Osteocyte (in vitro differentiated cells): ENCODE data around the gene KRTAP10-12. TPM values are rescaled to one million over a fixed set of nuclear protein-coding genes. Genes with fewer than 3 reads are reported as not detected.

Source experiments
- DNase-seq: peaks from one replicate; pipeline ENCODE4 v3.0.0; 2021; ENCODE audit warnings: mixed read lengths; ENCODE audit not compliant: unreplicated experiment; ENCODE audit errors: extremely low spot score
- H3K27ac Mint-ChIP-seq: one replicate; pipeline ENCODE4 v1.8.0; 2021; ENCODE audit warnings: mild to moderate bottlenecking, mixed read lengths; ENCODE audit not compliant: unreplicated experiment
- H3K27me3 Mint-ChIP-seq: one replicate; pipeline ENCODE4 v1.8.0; 2021; ENCODE audit warnings: mixed read lengths; ENCODE audit not compliant: unreplicated experiment
- H3K36me3 Mint-ChIP-seq: one replicate; pipeline ENCODE4 v1.8.0; 2021; ENCODE audit warnings: mixed read lengths; ENCODE audit not compliant: unreplicated experiment
- H3K4me1 Mint-ChIP-seq: one replicate; pipeline ENCODE4 v1.8.0; 2021; ENCODE audit warnings: mixed read lengths; ENCODE audit not compliant: unreplicated experiment
- H3K4me3 Mint-ChIP-seq: one replicate; pipeline ENCODE4 v1.8.0; 2021; ENCODE audit warnings: mild to moderate bottlenecking, moderate library complexity, mixed read lengths; ENCODE audit not compliant: unreplicated experiment
- H3K9me3 Mint-ChIP-seq: one replicate; pipeline ENCODE4 v1.8.0; 2021; ENCODE audit warnings: mixed read lengths; ENCODE audit not compliant: unreplicated experiment
- CTCF ChIP-seq: fragments of 200-600 bp; sonication (generic); IDR thresholded peaks from 2 replicates; pipeline ENCODE4 v1.5.0; 2021; ENCODE audit warnings: antibody characterized with exemption, mild to moderate bottlenecking, moderate library complexity
- total RNA-seq: library from RNA; stranded (reverse); gene quantifications from 2 replicates; pipeline ENCODE4 v1.2.1, GENCODE V29; 2021

KRTAP10-12 gene
- total RNA-seq, 1 donor from 2014 or later = not detected

DNA sequence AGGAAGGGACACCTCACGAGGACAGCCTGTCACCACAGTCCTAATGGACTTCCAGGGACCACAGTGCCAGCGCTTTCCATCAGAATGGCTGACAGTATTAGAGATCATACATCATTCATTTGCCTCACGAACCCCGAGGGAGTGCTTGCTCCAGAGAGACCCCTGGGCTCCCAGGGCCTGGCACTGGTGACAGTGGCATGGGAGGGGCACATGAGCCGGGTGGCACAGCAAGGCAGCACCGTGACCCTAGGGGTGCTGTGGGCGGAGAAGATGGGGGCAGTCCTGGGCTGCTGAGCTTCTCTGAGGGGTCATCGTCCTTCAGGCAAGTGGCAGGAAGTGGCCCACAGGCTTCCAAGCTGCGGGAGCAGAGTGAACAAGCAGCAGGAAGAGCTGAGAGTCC is 30.8 kb downstream of the KRTAP10-12 start:
- Mint-ChIP-seq H3K4me3 (no peak overlapping the region), H3K9me3 (no peaks in the 10 kb centered on the region), H3K27me3 (peaks cover 57% of the 10 kb centered on the region), H3K4me1 (no peaks in the 10 kb centered on the region), H3K36me3 (no peaks in the 10 kb centered on the region), H3K27ac (no peak overlapping the region)
- no peak for TF ChIP-seq CTCF
- peak; percentile 82 for DNase-seq

GRCh38 chr21:44728716-44729115 is 31.7 kb downstream of the KRTAP10-12 start:
- Mint-ChIP-seq H3K36me3 (no peaks in the 10 kb centered on the region), H3K9me3 (no peaks in the 10 kb centered on the region), H3K4me3 (no peak overlapping the region), H3K4me1 (peaks cover 4% of the 10 kb centered on the region), H3K27me3 (peaks cover 57% of the 10 kb centered on the region), H3K27ac (no peak overlapping the region)
- peak; percentile 23 for DNase-seq
- TF ChIP-seq CTCF = no peak

DNA sequence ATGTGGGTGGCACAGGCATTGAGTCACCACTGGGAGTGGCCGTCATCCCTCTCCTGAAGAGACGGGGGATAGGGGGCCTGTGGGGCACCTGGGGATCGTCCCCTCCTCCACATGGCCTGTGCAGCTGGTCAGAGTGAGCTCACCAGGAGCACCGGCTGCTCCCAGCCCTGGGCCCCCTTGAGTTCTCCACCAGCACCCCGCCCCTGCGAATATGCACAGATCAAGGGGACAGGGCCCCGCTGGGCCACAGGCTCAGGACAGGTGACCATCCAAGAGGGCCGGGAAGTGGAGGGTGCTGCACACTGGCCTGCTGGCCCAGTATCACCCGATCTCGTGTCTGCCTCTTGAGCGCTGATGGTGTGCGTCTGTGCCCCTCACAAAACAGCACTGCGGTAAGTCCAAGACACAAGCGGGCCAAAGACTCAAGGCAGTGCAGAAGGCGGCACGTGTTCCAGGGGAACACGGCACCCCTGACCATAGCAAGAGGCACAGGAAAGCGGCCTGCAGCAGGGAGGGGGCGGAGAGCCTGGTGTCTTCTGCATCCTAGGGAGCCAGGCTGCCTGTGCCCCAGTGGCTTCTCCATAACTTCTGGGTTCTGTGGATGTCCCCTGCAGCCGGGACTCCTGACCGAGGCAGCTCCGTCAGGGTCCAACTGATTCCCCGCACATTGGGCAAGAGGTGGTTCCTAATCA is 32.5 kb downstream of the KRTAP10-12 start:
- no peaks in the 10 kb centered on the region for H3K9me3 Mint-ChIP-seq
- H3K4me3 Mint-ChIP-seq = no peak overlapping the region
- no peak for TF ChIP-seq CTCF
- H3K4me1 Mint-ChIP-seq = peaks cover 9% of the 10 kb centered on the region
- H3K27ac Mint-ChIP-seq = no peak overlapping the region
- peak; percentile 80 for DNase-seq
- H3K27me3 Mint-ChIP-seq = peaks cover 52% of the 10 kb centered on the region
- H3K36me3 Mint-ChIP-seq = no peaks in the 10 kb centered on the region

- no peak overlapping the region for H3K4me3 Mint-ChIP-seq
- H3K9me3 Mint-ChIP-seq = no peaks in the 10 kb centered on the region
- DNase-seq = peak; percentile 57
- H3K4me1 Mint-ChIP-seq = peaks cover 11% of the 10 kb centered on the region
- H3K27me3 Mint-ChIP-seq = peaks cover 48% of the 10 kb centered on the region
- no peaks in the 10 kb centered on the region for H3K36me3 Mint-ChIP-seq
- TF ChIP-seq CTCF = no peak
- no peak overlapping the region for H3K27ac Mint-ChIP-seq
Measured at GRCh38 chr21:44730028-44730395, 33.0 kb downstream of the KRTAP10-12 start.

- TF ChIP-seq CTCF = no peak
- H3K4me3 Mint-ChIP-seq = no peak overlapping the region
- no peaks in the 10 kb centered on the region for H3K36me3 Mint-ChIP-seq
- H3K27me3 Mint-ChIP-seq = peaks cover 40% of the 10 kb centered on the region
- H3K4me1 Mint-ChIP-seq = peaks cover 20% of the 10 kb centered on the region
- DNase-seq = no peak
- H3K9me3 Mint-ChIP-seq = no peaks in the 10 kb centered on the region
- H3K27ac Mint-ChIP-seq = no peak overlapping the region
Measured at GRCh38 chr21:44730951-44731579, 34.1 kb downstream of the KRTAP10-12 start.
